ENCODE results near the gene SH3RF3. TPM values are rescaled to one million over a fixed set of nuclear protein-coding genes. Genes with fewer than 3 reads are reported as not detected.

The SH3RF3 gene
- total and polyA plus RNA-seq, 9 of the 15 experiments (the other 6 are each of a cell fraction or from before 2014, with no cell fraction given) = 0.02 TPM; not detected in 8

- ChIA-PET POLR2A (no interaction called here), CTCF (ENCODE audit: low intra/inter-chr PET ratio) (no interaction called here)
- FAIRE-seq (no peak), DNase-seq (ENCODE audit: extremely low read depth in 1 of 4, low spot score in 3 of 4) (no peak), ATAC-seq (no peak)
- no peaks in the 10 kb centered on the region for H3K9me1 ChIP-seq (ENCODE audit: control insufficient read depth, insufficient read depth, low read length)
- in situ Hi-C loops (cut with MboI) (no loop called here), intact Hi-C loops (cut with micrococcal nuclease) (no loop called here)
- no peak overlapping the region for H3K27ac ChIP-seq (ENCODE audit: extremely low read depth, low read depth, low read length)
- H3K36me3 ChIP-seq (ENCODE audit: control insufficient read depth, insufficient read depth, low read length) = no peaks in the 10 kb centered on the region
- no peak overlapping the region for H3K9ac ChIP-seq (ENCODE audit: insufficient read depth in 1 of 2, low read depth in 2 of 2, low read length in 2 of 2)
- no peaks in the 10 kb centered on the region; the same call in 1 of the 2 replicates for H3K9me3 ChIP-seq (replicated peaks; ENCODE audit: control insufficient read depth, insufficient read depth, low read depth, low read length)
- H3K4me3 ChIP-seq = no peak overlapping the region
- TF ChIP-seq SAFB2 (IDR thresholded peaks at IDR 0.05; ENCODE audit: borderline replicate concordance, low read depth, low read length, severe bottlenecking) (no peak), ELF1 (tag; IDR thresholded peaks at IDR 0.05) (no peak), FOS (IDR thresholded peaks at IDR 0.05; ENCODE audit: extremely low read depth, insufficient read length) (no peak), TEAD1 (CRISPR knock-in tag; IDR thresholded peaks at IDR 0.05) (no peak), PCBP1 (IDR thresholded peaks at IDR 0.05; ENCODE audit: low read depth, low read length, poor library complexity, severe bottlenecking) (no peak), MYBL2 (IDR thresholded peaks at IDR 0.05; ENCODE audit: low read depth) (no peak), MYBL2 (CRISPR knock-in tag; IDR thresholded peaks at IDR 0.05; ENCODE audit: borderline replicate concordance) (no peak), SMARCE1 (IDR thresholded peaks at IDR 0.05) (no peak), MAZ (CRISPR knock-in tag; conservative IDR thresholded peaks at IDR 0.05 in 1 of 2, IDR thresholded peaks at IDR 0.05 in 1 of 2) (no peak), CLOCK (CRISPR knock-in tag; IDR thresholded peaks at IDR 0.05; ENCODE audit: borderline replicate concordance) (no peak), CHCHD3 (CRISPR knock-in tag; IDR thresholded peaks at IDR 0.05) (no peak), NR2C1 (IDR thresholded peaks at IDR 0.05) (no peak), NR2C1 (tag; IDR thresholded peaks at IDR 0.05) (no peak)
- TF ChIP-seq, protein P1, sequence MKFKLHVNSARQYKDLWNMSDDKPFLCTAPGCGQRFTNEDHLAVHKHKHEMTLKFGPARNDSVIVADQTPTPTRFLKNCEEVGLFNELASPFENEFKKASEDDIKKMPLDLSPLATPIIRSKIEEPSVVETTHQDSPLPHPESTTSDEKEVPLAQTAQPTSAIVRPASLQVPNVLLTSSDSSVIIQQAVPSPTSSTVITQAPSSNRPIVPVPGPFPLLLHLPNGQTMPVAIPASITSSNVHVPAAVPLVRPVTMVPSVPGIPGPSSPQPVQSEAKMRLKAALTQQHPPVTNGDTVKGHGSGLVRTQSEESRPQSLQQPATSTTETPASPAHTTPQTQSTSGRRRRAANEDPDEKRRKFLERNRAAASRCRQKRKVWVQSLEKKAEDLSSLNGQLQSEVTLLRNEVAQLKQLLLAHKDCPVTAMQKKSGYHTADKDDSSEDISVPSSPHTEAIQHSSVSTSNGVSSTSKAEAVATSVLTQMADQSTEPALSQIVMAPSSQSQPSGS (CRISPR knock-in tag; IDR thresholded peaks at IDR 0.05) = no peak
- no peaks in the 10 kb centered on the region for H3K79me2 ChIP-seq (ENCODE audit: control insufficient read depth, insufficient read depth, low read length)
- no peaks in the 10 kb centered on the region for H3K4me1 ChIP-seq (replicated peaks in 1 of 2; ENCODE audit: control insufficient read depth in 2 of 2, insufficient read depth in 2 of 2, low read length in 2 of 2)
- WGBS (ENCODE audit: insufficient coverage, low coverage, missing lambda C conversion rate) = 1% methylated on average over 9 of the region's 9 CpGs
- H4K20me1 ChIP-seq (replicated peaks; ENCODE audit: control insufficient read depth, insufficient read depth, low read length) = no peaks in the 10 kb centered on the region
- no TSS peak for BruUV-seq (replicated peaks)
- no peak overlapping the region for H3K4me2 ChIP-seq (ENCODE audit: insufficient read depth, low read length)
- H3K27me3 ChIP-seq (ENCODE audit: control insufficient read depth in 2 of 2, insufficient read depth in 2 of 2, low read length in 2 of 2) = peaks cover 3 to 28% of the 10 kb centered on the region in 2 experiments; a peak in 2 of 5 replicates
- no peak overlapping the region for H2AFZ ChIP-seq (ENCODE audit: low read depth, low read length)
These were observed 318.3 kb downstream of the SH3RF3 start for GRCh38 chr2:109447251-109447661.
